K562 (cell line): ENCODE measurements around the gene PHACTR3. TPM values are rescaled to one million over a fixed set of nuclear protein-coding genes. Genes with fewer than 3 reads are reported as not detected.

Source experiments
- ATAC-seq: fragments of 200-7000 bp; cut with Tn5 transposase; 3 replicates; pipeline ENCODE4 v1.9.1; 2020; ENCODE audit warnings: moderate library complexity
- BruUV-seq: library from RNA; stranded (reverse); fragments of 400-500 nt; replicated peaks from 2 replicates; lab custom pipeline; 2021; lab: Mats Ljungman, UMichigan
- CTCF ChIA-PET: fragments of 300-600 bp; formaldehyde crosslinking; extraction: SDS; loops from one replicate; lab custom pipeline; 2021; ENCODE audit warnings: low intra/inter-chr PET ratio; lab: Yijun Ruan, JAX
- POLR2A ChIA-PET: fragments of 300-600, 350-650 bp; sonication (Branson Sonifier 250); formaldehyde crosslinking; extraction: SDS; loops from one replicate; lab custom pipeline; 2021; ENCODE audit warnings: antibody characterized with exemption, inconsistent platforms; lab: Yijun Ruan, JAX
- DNase-seq, 4 experiments: peaks; one replicate each; pipeline versions ENCODE4 v3.0.0 to v3.0.0-alpha.2; 2011 to 2018; ENCODE audit warnings: low spot score in 3 of 4, mixed read lengths in 3 of 4; ENCODE audit errors: extremely low read depth in 1 of 4
- FAIRE-seq: peaks from 2 replicates; lab custom pipeline; 2011; peaks lifted over from hg19 to GRCh38; lab: Jason Lieb, UNC
- H2AFZ ChIP-seq: 2 replicates; pipeline ENCODE4 v1.6.0; 2011; ENCODE audit warnings: low read depth, low read length, control low read depth, inconsistent platforms
- H3K27ac ChIP-seq: fragments of 200-600 bp; 3 replicates; pipeline ENCODE4 v1.8.0; 2011; ENCODE audit warnings: low read depth, mild to moderate bottlenecking, control low read depth, inconsistent platforms, low read length, moderate library complexity, mixed read lengths; ENCODE audit errors: extremely low read depth
- H3K27me3 ChIP-seq, 2 experiments: fragments of 300-600 bp in 1 of 2; 2 replicates in 1 of 2; 3 replicates in 1 of 2; pipeline versions ENCODE4 v1.6.0 to v1.8.0; 2011; ENCODE audit warnings: inconsistent platforms in 2 of 2, low read length in 2 of 2, mild to moderate bottlenecking in 1 of 2, mixed read lengths in 1 of 2, moderate library complexity in 1 of 2; ENCODE audit not compliant: control insufficient read depth in 2 of 2, insufficient read depth in 2 of 2
- H3K36me3 ChIP-seq: fragments of 300-600 bp; 3 replicates; pipeline ENCODE4 v1.8.0; 2011; ENCODE audit warnings: mild to moderate bottlenecking, low read length, inconsistent platforms; ENCODE audit not compliant: control insufficient read depth, insufficient read depth
- H3K4me1 ChIP-seq, 2 experiments: fragments of 200-600 bp in 1 of 2; replicated peaks in 1 of 2; 2 replicates in 1 of 2; 3 replicates in 1 of 2; pipeline versions ENCODE4 v1.5.1 to v1.8.0; 2011; ENCODE audit warnings: inconsistent platforms in 2 of 2, low read length in 2 of 2, mild to moderate bottlenecking in 1 of 2, mixed read lengths in 1 of 2, moderate library complexity in 1 of 2; ENCODE audit not compliant: control insufficient read depth in 2 of 2, insufficient read depth in 2 of 2
- H3K4me2 ChIP-seq: 2 replicates; pipeline ENCODE4 v1.6.1; 2011; ENCODE audit warnings: low read length, control low read depth, inconsistent platforms, mixed read lengths; ENCODE audit not compliant: insufficient read depth
- H3K4me3 ChIP-seq: fragments of 200-600 bp; sonication (generic), shearing (Covaris generic); 2 replicates; pipeline ENCODE4 v1.5.1; 2016; ENCODE audit warnings: control low read depth, inconsistent platforms
- H3K79me2 ChIP-seq: fragments of 200-600 bp; 3 replicates; pipeline ENCODE4 v1.8.0; 2011; ENCODE audit warnings: low read length, inconsistent platforms; ENCODE audit not compliant: control insufficient read depth, insufficient read depth
- H3K9ac ChIP-seq, 2 experiments: 2 replicates each; pipeline versions ENCODE4 v1.6.0 to v1.6.1; 2011; ENCODE audit warnings: low read depth in 2 of 2, low read length in 2 of 2, control low read depth in 1 of 2, inconsistent platforms in 1 of 2, mild to moderate bottlenecking in 1 of 2, mixed read lengths in 1 of 2; ENCODE audit not compliant: insufficient read depth in 1 of 2
- H3K9me1 ChIP-seq: one replicate; pipeline ENCODE4 v1.6.0; 2011; ENCODE audit warnings: inconsistent platforms, mild to moderate bottlenecking, low read length, moderate library complexity; ENCODE audit not compliant: control insufficient read depth, insufficient read depth
- H3K9me3 ChIP-seq: replicated peaks from 2 replicates; pipeline ENCODE4 v1.5.1; 2011; ENCODE audit warnings: low read depth, low read length, inconsistent platforms; ENCODE audit not compliant: control insufficient read depth, insufficient read depth
- H4K20me1 ChIP-seq: replicated peaks from 2 replicates; pipeline ENCODE4 v1.6.1; 2011; ENCODE audit warnings: low read length, inconsistent platforms, mixed read lengths; ENCODE audit not compliant: control insufficient read depth, insufficient read depth
- TOE1 ChIP-seq, 2 experiments: fragments of 450-650 bp in 1 of 2; sonication (generic) in 1 of 2; formaldehyde crosslinking in 1 of 2; IDR thresholded peaks; 2 replicates each; pipeline versions ENCODE4 v1.7.1 to v1.8.0; 2016 to 2022; ENCODE audit warnings: borderline replicate concordance in 2 of 2, mild to moderate bottlenecking in 2 of 2, antibody characterized with exemption in 1 of 2, inconsistent platforms in 1 of 2, low read depth in 1 of 2, missing genetic modification reagents in 1 of 2, moderate library complexity in 1 of 2
- WGBS: fragments of 100-300 bp; shearing (Covaris generic); methylation state at CpG from one replicate; pipeline ENCODE4 v1.1.6; 2016; ENCODE audit warnings: low coverage, mixed read lengths; ENCODE audit not compliant: insufficient coverage; ENCODE audit errors: missing lambda C conversion rate; 5-methylcytosine and 5-hydroxymethylcytosine counted together
- in situ Hi-C: fragments of 300-500 bp; cut with MboI; formaldehyde crosslinking; loops from 4 replicates; pipeline ENCODE4 v1.15.0; 2018; ENCODE audit warnings: inconsistent platforms, mixed read lengths
- intact Hi-C: fragments of 100-400 bp; cut with micrococcal nuclease; formaldehyde crosslinking; loops from 2 replicates; pipeline ENCODE4 v1.14.2; 2022
- polyA plus RNA-seq, 8 experiments: library from polyadenylated mRNA; depleted of rRNA in 4 of 8; stranded (reverse) in 5 of 8; unstranded in 3 of 8; fragments of >200 nt; fragmentation: Nextera tagmentation in 2 of 8; fragmentation: Illumina TruSeq in 1 of 8; extraction: Ambion mirVana in 2 of 8; extraction: Trizol in 1 of 8; gene quantifications; 2 replicates each; pipeline versions ENCODE4 v1.2.1 to v1.2.3, GENCODE V29; 2011 to 2014; ENCODE audit warnings: inconsistent platforms in 1 of 8, missing spikeins in 1 of 8
- total RNA-seq, 7 experiments: library from RNA; depleted of rRNA in 6 of 7; stranded (reverse); fragments of >200 nt in 6 of 7; fragmentation: Illumina TruSeq in 2 of 7; extraction: Trizol in 2 of 7; gene quantifications; 2 replicates each; pipeline versions ENCODE4 v1.2.1 to v1.2.3, GENCODE V29; 2011 to 2021; ENCODE audit warnings: low replicate concordance in 1 of 7
- TF ChIP-seq, protein P1 (sequence below), 3 experiments: IDR thresholded peaks in 2 of 3; conservative IDR thresholded peaks in 1 of 3; 2 replicates each; pipeline ENCODE4 v1.5.1; 2011 to 2012; ENCODE audit warnings: low read length in 3 of 3, mild to moderate bottlenecking in 3 of 3, control low read depth in 2 of 3, improper control_type of control experiment in 1 of 3, inconsistent platforms in 1 of 3, low read depth in 1 of 3, mixed read lengths in 1 of 3, moderate library complexity in 1 of 3; ENCODE audit not compliant: insufficient read depth in 2 of 3

Gene PHACTR3
- total and polyA plus RNA-seq, 9 of the 15 experiments (the other 6 are each of a cell fraction or from before 2014, with no cell fraction given), result not detected

DNA sequence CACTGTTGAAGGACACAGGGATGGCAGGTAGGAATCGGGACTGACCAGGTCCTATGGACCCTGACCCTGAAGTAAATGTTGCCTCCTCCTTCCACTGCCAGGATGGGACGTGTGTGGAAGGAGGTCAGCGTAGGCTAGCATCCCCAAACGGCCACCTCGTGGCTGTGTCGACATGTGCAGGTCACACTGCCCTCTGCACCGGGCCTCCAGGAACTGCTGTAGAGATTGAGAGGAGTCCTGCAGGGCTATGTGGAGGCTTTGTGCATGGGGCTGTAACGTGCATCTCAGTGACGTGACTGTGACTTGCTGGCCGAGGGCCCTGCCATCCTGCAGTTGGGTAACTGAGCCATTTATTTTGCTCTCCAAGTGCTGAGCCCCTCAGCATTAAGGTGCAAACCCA, 149.5 kb downstream of the PHACTR3 start:
- H3K27ac ChIP-seq, result no peak overlapping the region
- peaks cover 3% of the 10 kb centered on the region for H4K20me1 ChIP-seq
- in situ Hi-C loops (loop anchor here (5.0 kb wide), 1 partner anchor 172 kb away; no protein-coding TSS in a partner anchor), intact Hi-C loops (no loop called here)
- 0% methylated on average over 10 of the region's 10 CpGs for WGBS
- ChIA-PET CTCF (no interaction called here), POLR2A (interaction anchor here (1.0 kb wide), 1 partner anchor 24 kb away, joined by 3 read pairs; no protein-coding TSS in a partner anchor)
- H3K9ac ChIP-seq, result no peak overlapping the region; a peak in 1 of 4 replicates
- BruUV-seq, result no TSS peak
- no peak overlapping the region for H3K4me3 ChIP-seq
- ATAC-seq (peak; percentile 33; the same call in 1 of the 3 replicates), FAIRE-seq (no peak), DNase-seq (no peak)
- peaks cover 11 to 39% of the 10 kb centered on the region in 2 experiments for H3K27me3 ChIP-seq
- H3K4me2 ChIP-seq, result no peak overlapping the region
- peaks cover 0 to 4% of the 10 kb centered on the region in 2 experiments; a peak in 1 of 5 replicates for H3K4me1 ChIP-seq
- H3K79me2 ChIP-seq, result no peaks in the 10 kb centered on the region
- H3K36me3 ChIP-seq, result no peaks in the 10 kb centered on the region
- H2AFZ ChIP-seq, result no peak overlapping the region
- TF ChIP-seq TOE1 (IDR thresholded peaks at IDR 0.05; ENCODE audit: borderline replicate concordance) (no peak), TOE1 (CRISPR knock-in tag; IDR thresholded peaks at IDR 0.05; ENCODE audit: borderline replicate concordance, low read depth) (no peak)
- TF ChIP-seq, protein P1, sequence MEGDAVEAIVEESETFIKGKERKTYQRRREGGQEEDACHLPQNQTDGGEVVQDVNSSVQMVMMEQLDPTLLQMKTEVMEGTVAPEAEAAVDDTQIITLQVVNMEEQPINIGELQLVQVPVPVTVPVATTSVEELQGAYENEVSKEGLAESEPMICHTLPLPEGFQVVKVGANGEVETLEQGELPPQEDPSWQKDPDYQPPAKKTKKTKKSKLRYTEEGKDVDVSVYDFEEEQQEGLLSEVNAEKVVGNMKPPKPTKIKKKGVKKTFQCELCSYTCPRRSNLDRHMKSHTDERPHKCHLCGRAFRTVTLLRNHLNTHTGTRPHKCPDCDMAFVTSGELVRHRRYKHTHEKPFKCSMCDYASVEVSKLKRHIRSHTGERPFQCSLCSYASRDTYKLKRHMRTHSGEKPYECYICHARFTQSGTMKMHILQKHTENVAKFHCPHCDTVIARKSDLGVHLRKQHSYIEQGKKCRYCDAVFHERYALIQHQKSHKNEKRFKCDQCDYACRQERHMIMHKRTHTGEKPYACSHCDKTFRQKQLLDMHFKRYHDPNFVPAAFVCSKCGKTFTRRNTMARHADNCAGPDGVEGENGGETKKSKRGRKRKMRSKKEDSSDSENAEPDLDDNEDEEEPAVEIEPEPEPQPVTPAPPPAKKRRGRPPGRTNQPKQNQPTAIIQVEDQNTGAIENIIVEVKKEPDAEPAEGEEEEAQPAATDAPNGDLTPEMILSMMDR (IDR thresholded peaks at IDR 0.05 in 2 of 3, conservative IDR thresholded peaks at IDR 0.05 in 1 of 3; ENCODE audit: insufficient read depth in 2 of 3, low read depth in 1 of 3, low read length in 3 of 3), result 0 out of 6 replicates have a peak, but pooled peaks of 1 of the 3 experiments have one; percentile 9
- no peaks in the 10 kb centered on the region for H3K9me3 ChIP-seq
- no peaks in the 10 kb centered on the region for H3K9me1 ChIP-seq
